ENCODE measurements around the gene NR4A1.

Gene NR4A1

DNA sequence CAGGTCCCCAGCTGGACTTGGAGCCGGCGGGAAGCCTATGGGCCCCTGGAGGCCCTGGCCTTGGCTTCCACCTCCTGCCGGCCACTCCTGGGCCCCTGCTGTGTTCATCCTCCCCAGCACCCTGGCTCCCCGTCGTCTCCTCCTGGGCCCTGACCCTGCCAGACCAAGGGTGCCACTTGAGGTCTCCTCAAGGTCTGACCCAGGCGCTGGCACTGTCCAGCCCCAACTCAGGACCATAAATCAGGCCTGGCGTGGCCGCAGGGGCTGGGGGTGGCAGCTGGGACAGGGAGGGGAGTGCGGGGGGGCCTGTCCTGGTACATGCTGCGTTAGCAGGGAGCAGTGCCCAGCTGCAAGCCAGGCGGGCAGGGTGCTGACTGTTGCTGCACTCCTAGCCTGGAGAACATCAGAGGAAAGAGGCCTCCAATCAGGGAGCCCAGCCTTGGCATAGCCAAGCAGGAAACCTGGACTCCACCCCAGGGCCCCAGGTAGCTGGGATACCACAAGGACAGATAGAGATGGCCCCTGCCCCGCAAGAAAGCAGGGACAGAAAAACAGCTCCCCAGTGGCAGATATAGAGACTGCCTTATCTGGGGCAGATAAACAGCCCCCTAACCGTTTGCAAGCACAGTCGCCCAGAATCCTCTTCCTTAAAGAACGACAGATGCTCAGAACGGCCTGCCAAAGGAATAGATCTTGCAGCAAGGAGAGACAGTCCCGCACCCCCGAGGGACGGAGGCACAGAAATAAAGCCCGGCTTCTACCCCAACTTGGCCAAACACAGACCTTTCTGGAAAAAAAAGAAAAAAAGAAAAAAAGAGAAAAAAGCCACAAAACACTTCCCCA lies 12.1 kb downstream of the NR4A1 start:
- no peaks in the 10 kb centered on the region for H3K9me3 ChIP-seq (ENCODE audit: control insufficient read depth in 1 of 2, low read length in 2 of 2)
- H3K27ac ChIP-seq (ENCODE audit: low read length) = no peak overlapping the region
- H3K27me3 ChIP-seq (ENCODE audit: low read depth, low read length) = no peaks in the 10 kb centered on the region
- H3K4me3 ChIP-seq (ENCODE audit: low read depth in 1 of 2, low read length in 2 of 2) = no peak overlapping the region
- peaks cover 0 to 8% of the 10 kb centered on the region in 2 donors for H3K4me1 ChIP-seq (ENCODE audit: control insufficient read depth in 1 of 2, insufficient read depth in 2 of 2, low read length in 2 of 2)
- H3K36me3 ChIP-seq (ENCODE audit: control insufficient read depth in 1 of 2, insufficient read depth in 2 of 2, low read length in 2 of 2) = peaks cover 2 to 8% of the 10 kb centered on the region in 2 donors

DNA sequence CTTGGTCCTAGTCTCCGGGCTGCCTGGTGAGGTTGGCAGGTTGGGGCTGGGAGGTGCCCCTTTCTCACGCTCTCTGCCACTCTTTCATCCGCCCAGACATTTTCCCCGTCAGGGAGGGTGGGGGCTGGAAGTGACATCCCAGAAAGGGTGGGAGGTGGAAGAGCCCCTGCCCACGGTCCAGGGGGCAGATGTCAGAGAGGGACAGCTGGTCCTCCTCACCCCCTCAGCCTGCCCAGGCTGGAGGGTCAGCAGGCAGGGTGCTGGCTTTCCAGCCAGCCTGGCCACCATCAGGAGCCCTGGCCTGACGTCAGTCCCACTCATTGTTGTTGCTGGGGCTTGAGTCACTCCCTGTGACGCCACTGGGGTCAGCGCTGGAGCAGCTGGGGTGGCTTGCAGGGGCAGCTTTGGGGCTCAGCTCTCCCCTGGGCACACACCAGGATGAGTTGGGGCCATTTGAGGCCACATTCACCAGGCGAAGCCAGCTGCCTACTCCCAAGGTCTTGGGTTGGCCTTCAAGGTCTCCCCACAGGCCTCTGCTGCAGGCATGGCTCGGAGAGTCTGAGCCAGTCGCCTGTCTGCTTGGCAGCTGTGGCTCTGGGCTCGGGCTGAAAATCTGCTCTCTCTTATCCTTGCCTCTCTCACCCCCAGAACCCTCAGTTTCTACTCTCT lies 12.9 kb downstream of the NR4A1 start:
- Histone ChIP-seq H3K9me3 (ENCODE audit: control insufficient read depth in 1 of 2, low read length in 2 of 2) (no peaks in the 10 kb centered on the region), H3K4me1 (ENCODE audit: control insufficient read depth in 1 of 2, insufficient read depth in 2 of 2, low read length in 2 of 2) (peaks cover 0 to 8% of the 10 kb centered on the region in 2 donors), H3K27ac (ENCODE audit: low read length) (no peak overlapping the region), H3K27me3 (ENCODE audit: low read depth, low read length) (no peaks in the 10 kb centered on the region), H3K36me3 (ENCODE audit: control insufficient read depth in 1 of 2, insufficient read depth in 2 of 2, low read length in 2 of 2) (no peaks in the 10 kb centered on the region), H3K4me3 (ENCODE audit: low read depth in 1 of 2, low read length in 2 of 2) (no peak overlapping the region)

DNA sequence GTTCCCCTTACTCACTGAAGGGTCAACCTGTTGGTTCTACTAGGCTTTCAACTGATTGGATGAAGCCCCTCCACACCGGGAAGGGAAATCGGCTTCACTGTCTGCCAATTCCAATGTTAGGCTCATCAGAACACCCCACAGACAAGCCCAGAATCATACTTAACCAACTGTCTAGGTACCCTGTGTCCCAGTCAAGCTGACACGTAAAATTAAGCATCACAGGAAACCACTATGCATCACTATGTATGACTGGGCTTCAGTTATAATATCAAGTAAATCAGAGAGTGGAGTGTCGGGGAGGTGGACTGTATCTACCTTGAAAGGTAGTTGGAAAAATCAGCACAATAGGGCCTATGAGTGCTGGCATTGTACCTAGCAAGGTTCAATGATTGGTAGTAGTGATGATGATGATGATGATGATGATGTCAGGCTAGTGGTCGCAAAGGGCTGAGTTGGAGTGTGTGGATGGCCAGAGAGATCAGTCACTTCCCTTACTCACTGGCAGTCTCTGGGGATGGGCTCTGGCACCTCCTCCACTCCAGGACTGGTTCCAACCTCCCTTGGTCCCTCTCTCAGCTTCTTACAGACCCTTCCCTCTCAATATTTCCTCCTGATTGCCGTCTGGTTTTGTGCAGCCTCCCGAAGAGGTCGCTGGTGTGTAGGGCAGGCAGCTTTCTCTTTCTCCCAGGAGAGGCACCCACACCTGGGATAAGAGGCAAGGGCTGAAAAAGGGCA lies 15.3 kb downstream of the NR4A1 start:
- Histone ChIP-seq H3K27ac (ENCODE audit: low read length) (no peak overlapping the region), H3K9me3 (ENCODE audit: control insufficient read depth in 1 of 2, low read length in 2 of 2) (no peaks in the 10 kb centered on the region), H3K4me1 (ENCODE audit: control insufficient read depth in 1 of 2, insufficient read depth in 2 of 2, low read length in 2 of 2) (peaks cover 6 to 22% of the 10 kb centered on the region in 2 donors), H3K4me3 (ENCODE audit: low read depth in 1 of 2, low read length in 2 of 2) (no peak overlapping the region), H3K27me3 (ENCODE audit: low read depth, low read length) (no peaks in the 10 kb centered on the region), H3K36me3 (ENCODE audit: control insufficient read depth in 1 of 2, insufficient read depth in 2 of 2, low read length in 2 of 2) (no peaks in the 10 kb centered on the region)

DNA sequence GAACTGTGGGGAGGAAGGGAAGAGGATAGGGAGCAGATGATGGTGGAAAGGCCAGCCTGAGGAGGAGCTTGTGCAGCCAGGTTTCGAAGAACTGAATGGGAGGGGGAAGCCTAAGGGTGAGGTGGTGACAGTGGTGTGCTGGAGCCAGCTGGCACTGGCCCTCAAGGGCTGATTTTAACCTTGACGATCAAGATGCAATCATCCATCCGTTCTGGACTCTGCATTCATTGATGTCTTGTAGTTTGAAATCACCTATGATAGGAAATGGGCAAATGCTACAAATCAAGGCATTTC lies 15.8 kb downstream of the NR4A1 start:
- Histone ChIP-seq H3K36me3 (ENCODE audit: control insufficient read depth in 1 of 2, insufficient read depth in 2 of 2, low read length in 2 of 2) (no peaks in the 10 kb centered on the region), H3K4me3 (ENCODE audit: low read depth in 1 of 2, low read length in 2 of 2) (no peak overlapping the region), H3K27me3 (ENCODE audit: low read depth, low read length) (no peaks in the 10 kb centered on the region), H3K27ac (ENCODE audit: low read length) (no peak overlapping the region), H3K4me1 (ENCODE audit: control insufficient read depth in 1 of 2, insufficient read depth in 2 of 2, low read length in 2 of 2) (peaks cover 6 to 27% of the 10 kb centered on the region in 2 donors), H3K9me3 (ENCODE audit: control insufficient read depth in 1 of 2, low read length in 2 of 2) (no peaks in the 10 kb centered on the region)

DNA sequence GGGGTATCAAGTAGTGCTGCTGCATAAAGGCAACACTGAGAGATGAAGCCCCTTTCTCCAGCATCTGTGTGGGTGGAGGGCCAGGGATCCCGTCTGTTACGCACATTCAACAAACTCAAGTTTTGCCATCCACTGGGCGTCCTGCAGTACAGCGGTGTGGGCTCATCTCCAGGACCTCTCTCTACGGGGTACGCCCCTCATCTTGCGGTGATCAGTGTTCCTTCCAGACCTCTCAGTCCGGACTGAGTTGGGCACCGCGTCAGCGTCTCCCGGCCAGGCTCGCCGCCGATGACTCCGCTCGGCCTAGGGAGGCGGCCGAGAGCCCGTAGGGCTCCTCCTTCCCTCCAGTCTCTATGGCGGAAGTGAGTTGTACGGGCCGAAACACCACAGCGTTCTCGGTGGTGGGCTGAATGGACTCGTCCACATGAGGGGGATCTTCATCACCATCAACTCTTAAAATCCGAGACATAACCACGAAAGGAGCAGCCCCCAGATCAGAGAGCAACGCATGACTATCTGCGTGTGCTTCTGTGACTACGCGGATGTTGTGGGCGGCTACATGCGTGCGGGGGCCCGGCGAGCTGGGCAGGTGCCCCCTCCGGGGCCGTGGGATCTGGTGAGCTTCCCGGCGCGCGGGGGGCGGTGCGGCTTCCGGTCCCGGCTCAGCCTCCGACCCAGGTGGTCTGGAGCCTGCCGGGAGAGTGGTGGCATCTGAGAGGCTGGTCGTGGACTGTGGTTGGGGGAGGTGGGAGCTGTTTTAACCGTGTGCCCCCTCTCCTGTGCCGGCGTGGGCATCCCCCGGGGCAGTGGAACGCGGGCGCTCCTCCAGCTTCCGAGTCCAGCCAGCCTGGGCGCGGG lies 18.3 kb downstream of the NR4A1 start, which contains the start of gene ATG101:
ATG101 (plus strand) TSS at position 652 of the 858 bp plus-strand sequence. CDS start 3,673 bp downstream, outside the sequence.
- peaks cover 6 to 24% of the 10 kb centered on the region in 2 donors for H3K4me1 ChIP-seq (ENCODE audit: control insufficient read depth in 1 of 2, insufficient read depth in 2 of 2, low read length in 2 of 2)
- H3K27me3 ChIP-seq (ENCODE audit: low read depth, low read length) = no peaks in the 10 kb centered on the region
- H3K4me3 ChIP-seq (ENCODE audit: low read depth in 1 of 2, low read length in 2 of 2) = peak within 1 kb of the TSS; percentile 92 to 95
- peak within 1 kb of the TSS; percentile 87 for H3K27ac ChIP-seq (ENCODE audit: low read length)
- no peaks in the 10 kb centered on the region for H3K9me3 ChIP-seq (ENCODE audit: control insufficient read depth in 1 of 2, low read length in 2 of 2)
- peaks cover 4 to 15% of the 10 kb centered on the region in 2 donors for H3K36me3 ChIP-seq (ENCODE audit: control insufficient read depth in 1 of 2, insufficient read depth in 2 of 2, low read length in 2 of 2)

DNA sequence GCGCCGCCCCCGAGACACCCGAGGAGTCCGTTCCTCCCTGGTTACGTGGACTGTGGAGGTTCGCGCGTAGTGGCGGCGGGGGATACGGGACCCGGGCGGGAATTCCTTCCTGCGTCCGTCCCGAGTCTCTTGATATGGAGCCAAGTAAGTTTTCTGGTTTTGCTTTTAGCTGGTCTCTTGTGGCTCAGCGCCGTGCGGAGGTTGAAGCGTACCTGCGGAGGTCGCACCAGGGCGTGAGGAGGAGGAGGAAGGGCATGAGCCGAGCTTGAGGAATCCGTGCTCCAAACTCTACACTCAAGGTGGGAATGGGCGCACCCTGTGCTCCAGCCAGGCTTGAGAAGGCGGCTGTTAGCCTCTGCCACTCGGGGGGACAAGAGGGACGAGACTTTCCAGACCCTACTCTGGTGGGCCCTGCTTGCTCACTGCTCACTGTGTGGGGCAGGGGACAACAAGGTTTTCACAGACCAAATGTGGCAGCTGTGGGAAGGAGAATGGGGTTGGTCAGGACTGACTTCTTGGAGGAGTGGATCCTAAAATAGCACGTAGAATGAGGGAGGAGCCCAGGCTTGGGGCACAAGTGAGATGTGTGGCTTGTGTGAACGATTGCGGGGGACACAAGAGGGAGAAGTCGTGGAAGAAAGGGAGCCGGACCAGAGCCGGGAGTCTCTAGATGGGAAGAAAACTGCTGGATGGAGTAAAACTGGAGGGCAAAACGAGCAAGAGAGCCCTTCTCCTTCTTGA lies 19.1 kb downstream of the NR4A1 start:
- Histone ChIP-seq H3K4me3 (ENCODE audit: low read depth in 1 of 2, low read length in 2 of 2) (peak overlapping the region; percentile 92 to 95), H3K27me3 (ENCODE audit: low read depth, low read length) (no peaks in the 10 kb centered on the region), H3K4me1 (ENCODE audit: control insufficient read depth in 1 of 2, insufficient read depth in 2 of 2, low read length in 2 of 2) (peaks cover 6 to 24% of the 10 kb centered on the region in 2 donors), H3K36me3 (ENCODE audit: control insufficient read depth in 1 of 2, insufficient read depth in 2 of 2, low read length in 2 of 2) (peaks cover 9 to 23% of the 10 kb centered on the region in 2 donors), H3K27ac (ENCODE audit: low read length) (peak overlapping the region; percentile 87), H3K9me3 (ENCODE audit: control insufficient read depth in 1 of 2, low read length in 2 of 2) (no peaks in the 10 kb centered on the region)

DNA sequence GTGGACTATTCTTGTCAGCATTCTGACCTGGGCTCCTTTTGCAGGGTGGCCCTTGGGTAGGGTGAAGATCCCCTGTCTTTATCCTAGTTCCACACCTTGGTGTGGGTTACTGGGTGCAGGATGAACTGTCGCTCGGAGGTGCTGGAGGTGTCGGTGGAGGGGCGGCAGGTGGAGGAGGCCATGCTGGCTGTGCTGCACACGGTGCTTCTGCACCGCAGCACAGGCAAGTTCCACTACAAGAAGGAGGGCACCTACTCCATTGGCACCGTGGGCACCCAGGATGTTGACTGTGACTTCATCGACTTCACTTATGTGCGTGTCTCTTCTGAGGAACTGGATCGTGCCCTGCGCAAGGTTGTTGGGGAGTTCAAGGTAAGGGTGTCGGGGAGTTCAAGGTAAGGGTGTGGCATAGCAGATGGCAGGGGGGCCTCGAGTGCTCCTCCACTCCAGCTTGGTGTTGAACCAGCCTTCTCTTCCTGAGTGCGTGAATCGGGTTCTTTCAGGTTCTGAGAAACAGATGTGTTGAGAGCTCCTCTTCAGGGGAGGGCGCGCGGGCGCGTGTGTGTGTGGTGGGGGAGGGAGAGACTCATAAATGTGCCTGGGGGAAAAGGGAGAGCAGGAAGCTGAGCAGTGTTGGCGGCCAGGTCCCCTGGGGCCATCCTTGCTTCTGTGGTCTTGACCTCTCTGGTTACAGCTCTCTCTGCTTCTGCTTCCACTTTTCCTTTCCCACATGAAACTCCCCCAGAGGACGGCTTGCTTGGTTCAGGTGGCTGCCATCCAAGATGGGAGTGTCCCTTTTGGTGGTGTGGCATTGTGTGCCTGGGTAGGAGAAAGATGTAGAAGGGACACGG lies 22.5 kb downstream of the NR4A1 start:
- H3K4me1 ChIP-seq (ENCODE audit: control insufficient read depth in 1 of 2, insufficient read depth in 2 of 2, low read length in 2 of 2) = peaks cover 6 to 24% of the 10 kb centered on the region in 2 donors
- H3K27ac ChIP-seq (ENCODE audit: low read length) = no peak overlapping the region
- no peaks in the 10 kb centered on the region for H3K9me3 ChIP-seq (ENCODE audit: control insufficient read depth in 1 of 2, low read length in 2 of 2)
- peaks cover 35 to 56% of the 10 kb centered on the region in 2 donors for H3K36me3 ChIP-seq (ENCODE audit: control insufficient read depth in 1 of 2, insufficient read depth in 2 of 2, low read length in 2 of 2)
- no peak overlapping the region for H3K4me3 ChIP-seq (ENCODE audit: low read depth in 1 of 2, low read length in 2 of 2)
- H3K27me3 ChIP-seq (ENCODE audit: low read depth, low read length) = no peaks in the 10 kb centered on the region

DNA sequence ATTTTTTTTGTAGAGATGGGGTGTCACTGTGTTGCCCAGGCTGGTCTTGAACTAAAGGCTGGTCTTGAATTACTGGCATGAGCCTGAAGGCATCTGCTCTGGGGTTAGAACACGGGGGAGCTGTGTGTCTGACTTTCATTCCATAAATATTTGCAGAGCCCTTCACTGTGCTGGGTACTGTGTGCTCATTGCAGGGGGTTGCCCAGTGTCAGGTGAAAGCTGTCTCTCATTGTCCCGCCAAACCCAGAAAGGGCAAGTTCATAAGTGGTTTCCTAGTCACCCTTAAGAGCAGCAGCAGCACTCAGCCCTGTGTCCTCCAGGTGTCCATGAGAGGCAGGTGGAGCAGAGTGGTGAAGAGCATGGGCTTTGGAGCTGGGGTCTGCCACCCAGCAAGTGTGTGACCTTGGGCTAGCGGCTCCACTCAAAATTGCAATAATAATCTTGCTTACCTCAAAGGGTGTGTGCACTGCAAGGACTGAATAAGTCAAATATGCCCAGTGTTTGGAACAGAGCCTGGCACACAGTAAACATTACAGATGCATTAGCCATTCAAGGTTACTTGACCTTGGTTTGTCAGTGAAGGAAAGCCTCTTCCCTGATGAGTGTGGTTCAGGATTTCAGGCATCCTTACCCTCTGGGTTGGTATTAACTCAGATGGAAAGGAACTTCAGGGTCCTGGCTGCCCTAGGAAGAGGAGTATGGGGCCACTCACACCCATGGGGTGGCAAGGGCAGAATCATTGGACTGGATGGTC lies 23.9 kb downstream of the NR4A1 start:
- Histone ChIP-seq H3K36me3 (ENCODE audit: control insufficient read depth in 1 of 2, insufficient read depth in 2 of 2, low read length in 2 of 2) (peaks cover 35 to 62% of the 10 kb centered on the region in 2 donors), H3K9me3 (ENCODE audit: control insufficient read depth in 1 of 2, low read length in 2 of 2) (no peaks in the 10 kb centered on the region), H3K27me3 (ENCODE audit: low read depth, low read length) (no peaks in the 10 kb centered on the region), H3K27ac (ENCODE audit: low read length) (no peak overlapping the region), H3K4me3 (ENCODE audit: low read depth in 1 of 2, low read length in 2 of 2) (no peak overlapping the region), H3K4me1 (ENCODE audit: control insufficient read depth in 1 of 2, insufficient read depth in 2 of 2, low read length in 2 of 2) (peaks cover 6 to 24% of the 10 kb centered on the region in 2 donors)

DNA sequence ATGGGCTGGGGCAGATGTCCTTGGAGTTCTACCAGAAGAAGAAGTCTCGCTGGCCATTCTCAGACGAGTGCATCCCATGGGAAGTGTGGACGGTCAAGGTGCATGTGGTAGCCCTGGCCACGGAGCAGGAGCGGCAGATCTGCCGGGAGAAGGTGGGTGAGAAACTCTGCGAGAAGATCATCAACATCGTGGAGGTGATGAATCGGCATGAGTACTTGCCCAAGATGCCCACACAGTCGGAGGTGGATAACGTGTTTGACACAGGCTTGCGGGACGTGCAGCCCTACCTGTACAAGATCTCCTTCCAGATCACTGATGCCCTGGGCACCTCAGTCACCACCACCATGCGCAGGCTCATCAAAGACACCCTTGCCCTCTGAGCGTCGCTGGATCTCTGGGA lies 25.6 kb downstream of the NR4A1 start:
- peaks cover 0 to 19% of the 10 kb centered on the region in 2 donors for H3K4me1 ChIP-seq (ENCODE audit: control insufficient read depth in 1 of 2, insufficient read depth in 2 of 2, low read length in 2 of 2)
- H3K27me3 ChIP-seq (ENCODE audit: low read depth, low read length) = no peaks in the 10 kb centered on the region
- no peak overlapping the region for H3K4me3 ChIP-seq (ENCODE audit: low read depth in 1 of 2, low read length in 2 of 2)
- no peaks in the 10 kb centered on the region for H3K9me3 ChIP-seq (ENCODE audit: control insufficient read depth in 1 of 2, low read length in 2 of 2)
- peaks cover 35 to 62% of the 10 kb centered on the region in 2 donors for H3K36me3 ChIP-seq (ENCODE audit: control insufficient read depth in 1 of 2, insufficient read depth in 2 of 2, low read length in 2 of 2)
- H3K27ac ChIP-seq (ENCODE audit: low read length) = no peak overlapping the region
